ENCODE measurements around the gene VAT1L.

The VAT1L gene

DNA sequence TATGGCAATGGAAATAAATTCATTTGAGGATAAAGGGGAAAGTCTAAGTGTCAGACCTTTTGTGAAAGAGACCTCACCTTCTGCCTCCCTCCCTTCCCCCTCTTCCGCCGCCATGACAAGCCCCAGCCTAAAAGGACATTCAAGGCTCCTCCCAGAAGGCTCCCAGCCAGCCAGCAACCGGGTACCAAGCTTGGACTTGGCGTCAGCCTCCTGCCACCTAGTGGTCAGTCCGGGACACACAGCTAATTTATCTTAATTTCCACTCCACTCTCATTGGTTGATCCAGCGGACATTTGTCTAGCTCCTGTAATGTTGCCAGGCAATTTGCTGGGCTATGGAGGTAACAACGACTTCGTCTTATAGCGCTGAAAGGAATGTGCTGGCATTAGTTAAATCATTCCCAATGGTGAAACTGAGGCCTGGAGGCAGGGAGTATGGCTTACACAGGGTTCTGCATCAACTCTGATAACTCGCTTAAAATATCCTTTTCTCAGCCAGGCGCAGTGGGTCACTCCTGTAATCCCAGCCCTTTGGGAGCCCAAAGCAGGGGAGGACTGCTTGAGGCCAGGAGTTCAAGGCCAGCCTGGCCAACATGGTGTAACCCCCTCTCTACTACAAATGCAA lies 214.7 kb downstream of the VAT1L start:
- in situ Hi-C loops (cut with MboI; ENCODE audit: low pct_unique_long_range_greater_than_20kb, low sequenced_read_pairs), result no loop called here
- DNase-seq, result peak; percentile 86

DNA sequence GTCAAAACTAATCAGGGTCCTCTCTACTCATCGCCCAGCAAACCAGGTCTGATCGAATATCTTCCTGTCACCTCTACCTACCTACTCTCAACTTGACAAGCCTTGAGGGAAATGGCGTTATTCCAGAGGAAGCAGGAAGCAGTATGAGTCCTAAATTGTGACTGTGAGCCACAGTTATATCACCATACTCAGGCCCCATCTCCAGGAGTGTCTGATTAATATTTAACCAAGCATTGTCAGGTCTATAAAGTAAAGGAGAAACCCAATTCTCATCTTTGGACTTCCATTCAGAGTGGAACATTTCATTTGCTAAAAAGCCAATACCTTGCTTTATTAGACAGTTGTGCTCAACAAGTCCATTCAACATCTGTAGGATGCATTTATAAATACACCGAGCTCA lies 216.2 kb downstream of the VAT1L start:
- DNase-seq, result no peak
- in situ Hi-C loops (cut with MboI; ENCODE audit: low pct_unique_long_range_greater_than_20kb, low sequenced_read_pairs), result no loop called here

DNA sequence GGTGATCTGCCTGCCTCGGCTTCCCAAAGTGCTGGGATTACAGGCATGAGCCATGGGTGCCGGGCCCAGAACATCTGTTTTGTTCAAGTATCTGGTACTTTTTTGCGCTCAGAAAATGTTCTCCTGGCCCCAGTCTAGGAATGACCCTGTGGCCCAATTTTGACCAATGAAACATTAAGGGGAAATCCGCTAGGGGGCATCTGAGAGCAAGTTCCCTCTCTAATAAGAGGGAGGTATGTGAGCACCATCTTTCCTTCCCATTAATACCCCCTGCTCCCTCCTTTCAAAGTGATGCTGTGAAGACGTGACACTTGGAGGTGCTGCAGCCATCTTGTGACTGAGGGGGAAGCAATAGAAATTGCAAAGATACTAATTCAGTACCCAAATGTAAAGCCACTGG lies 217.5 kb downstream of the VAT1L start:
- DNase-seq, result peak; percentile 14
- in situ Hi-C loops (cut with MboI; ENCODE audit: low pct_unique_long_range_greater_than_20kb, low sequenced_read_pairs), result no loop called here

DNA sequence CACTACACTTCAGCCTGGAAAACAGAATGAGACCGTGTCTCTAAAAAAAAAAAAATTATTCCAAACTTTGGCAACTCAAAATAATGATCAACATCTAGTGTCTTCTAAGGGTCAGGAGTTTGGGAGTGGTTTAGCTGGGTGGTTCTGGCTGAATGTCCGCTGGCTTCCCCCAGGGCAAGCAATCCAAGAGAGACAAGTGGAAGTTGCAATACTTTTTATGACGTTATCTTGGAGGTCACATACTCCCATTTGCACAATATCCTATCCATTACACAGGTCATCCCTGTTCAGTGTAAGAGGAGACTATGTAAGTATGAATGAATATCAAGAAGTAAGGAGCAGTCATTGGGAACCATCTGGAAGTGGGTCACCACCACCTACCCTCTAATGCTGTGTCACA lies 218.8 kb downstream of the VAT1L start:
- in situ Hi-C loops (cut with MboI; ENCODE audit: low pct_unique_long_range_greater_than_20kb, low sequenced_read_pairs), result no loop called here
- DNase-seq, result no peak

DNA sequence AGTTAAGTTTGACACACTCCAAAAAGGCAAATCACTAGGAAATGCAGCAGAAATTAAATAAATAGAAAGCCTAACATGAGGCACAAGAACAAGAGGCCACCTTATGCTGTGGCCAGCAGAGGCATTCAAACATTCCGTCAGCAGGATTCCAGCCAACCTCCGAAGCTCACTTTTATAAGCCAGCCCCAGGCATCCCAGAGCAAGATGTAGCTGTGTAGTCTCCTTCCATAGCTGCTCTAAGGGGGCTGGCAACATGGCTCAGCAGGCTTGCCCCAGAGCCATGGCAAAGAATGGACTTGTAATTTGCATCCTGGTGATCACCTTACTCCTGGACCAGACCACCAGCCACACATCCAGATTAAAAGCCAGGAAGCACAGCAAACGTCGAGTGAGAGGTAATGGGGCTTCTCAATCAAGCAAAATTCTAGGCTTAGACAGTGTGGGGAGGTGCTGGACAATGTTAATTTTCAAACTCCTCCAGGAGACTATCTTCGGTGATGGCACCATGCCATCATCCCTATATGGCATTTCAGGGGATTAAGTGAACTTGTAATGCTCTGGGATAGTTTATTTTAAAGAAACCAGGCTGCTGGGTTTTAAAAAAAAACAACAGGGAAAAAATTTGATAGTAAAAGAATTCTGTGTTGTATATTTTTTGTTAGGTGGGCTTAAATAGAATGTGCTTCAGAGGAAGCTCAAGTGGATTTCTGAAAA lies 234.1 kb downstream of the VAT1L start, which contains the start of gene CLEC3A:
CLEC3A (plus strand) TSS at position 202 of the 714 bp plus-strand sequence; CDS start at position 281, 79 bp downstream.
- in situ Hi-C loops (cut with MboI; ENCODE audit: low pct_unique_long_range_greater_than_20kb, low sequenced_read_pairs), result no loop called here
- no peak for DNase-seq

DNA sequence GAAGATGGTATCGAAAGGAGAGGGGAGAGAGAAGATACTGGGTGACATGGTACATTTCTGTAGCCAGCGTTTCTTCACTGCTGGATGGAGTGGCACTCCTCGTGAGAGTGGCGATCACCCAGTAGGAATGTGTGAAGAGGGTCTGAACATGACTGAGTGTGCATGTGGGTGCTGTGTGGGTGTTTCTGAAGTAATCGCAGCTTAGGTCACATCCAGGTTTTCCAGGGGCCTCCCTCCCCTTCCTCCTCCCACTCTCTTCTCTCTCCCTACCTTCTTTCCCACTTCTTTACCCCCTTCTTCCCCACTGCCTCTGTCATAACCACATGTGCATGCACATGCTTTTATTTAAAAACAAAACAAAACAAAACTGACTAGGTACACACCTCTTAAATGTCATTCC lies 235.8 kb downstream of the VAT1L start:
- in situ Hi-C loops (cut with MboI; ENCODE audit: low pct_unique_long_range_greater_than_20kb, low sequenced_read_pairs), result no loop called here
- DNase-seq, result no peak

DNA sequence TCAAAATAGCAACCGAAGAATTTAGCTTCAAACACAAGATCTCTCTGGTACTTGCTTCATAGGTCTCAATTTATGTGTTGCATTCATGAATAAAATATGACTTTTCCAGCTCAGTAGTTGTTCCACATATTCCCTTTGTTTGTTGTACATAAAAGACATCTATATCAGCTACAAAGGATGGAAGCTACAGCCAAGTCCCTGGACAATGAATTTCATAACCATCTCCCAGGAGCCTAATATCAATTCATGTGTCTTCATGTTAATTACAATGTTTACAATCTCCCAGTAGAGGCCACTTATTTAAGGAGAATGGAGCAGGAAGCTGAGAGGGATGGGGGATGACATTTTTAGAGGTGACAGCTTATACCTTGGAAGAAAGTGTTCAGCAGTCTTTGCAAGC lies 237.3 kb downstream of the VAT1L start:
- DNase-seq, result no peak
- in situ Hi-C loops (cut with MboI; ENCODE audit: low pct_unique_long_range_greater_than_20kb, low sequenced_read_pairs), result no loop called here

DNA sequence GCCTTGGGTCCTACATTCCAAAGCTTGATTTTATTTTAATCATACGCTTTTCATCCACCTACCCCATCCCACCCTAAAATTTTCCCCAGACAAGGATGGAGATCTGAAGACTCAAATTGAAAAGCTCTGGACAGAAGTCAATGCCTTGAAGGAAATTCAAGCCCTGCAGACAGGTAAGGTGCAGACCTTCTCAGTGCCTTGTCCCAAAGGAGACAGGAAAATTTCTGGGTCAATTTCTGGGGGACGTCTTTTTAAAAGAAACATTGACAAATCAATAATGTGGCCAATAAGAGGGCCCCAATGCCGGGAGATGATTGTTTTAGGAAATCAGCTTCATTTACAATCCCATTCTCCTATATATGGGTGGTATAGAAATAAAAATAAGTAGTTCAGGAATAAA lies 239.7 kb downstream of the VAT1L start:
- in situ Hi-C loops (cut with MboI; ENCODE audit: low pct_unique_long_range_greater_than_20kb, low sequenced_read_pairs), result no loop called here

More for the DNA sequence above, 239.7 kb downstream of the VAT1L start:
- no peak for DNase-seq
